Measurements from ENCODE around the gene MALAT1. TPM values are rescaled to one million over a fixed set of nuclear protein-coding genes. Genes with fewer than 3 reads are reported as not detected.

Gene MALAT1
- total RNA-seq, 4 donors from 2014 or later, result 16,732 to 21,734 (median 18,618) TPM

DNA sequence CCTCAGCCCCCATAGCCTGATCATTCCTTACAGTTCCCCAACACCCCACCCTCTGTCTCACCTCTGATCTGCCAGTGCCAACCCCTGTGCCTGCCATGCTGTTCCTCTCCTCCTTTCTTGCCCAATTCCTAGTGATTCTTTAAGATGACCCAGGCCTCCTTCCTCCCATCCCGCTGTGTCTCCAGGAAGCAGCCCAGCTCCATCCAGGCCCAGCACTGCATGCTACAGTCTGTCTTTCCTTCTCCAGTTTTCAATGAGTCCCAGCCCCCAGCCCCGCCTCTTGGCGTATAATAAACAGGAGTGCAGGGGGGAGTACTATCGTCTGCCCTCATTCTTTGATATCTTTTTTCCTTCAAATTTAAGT is 47.0 kb downstream of the MALAT1 start:
- TF ChIP-seq, protein P1, sequence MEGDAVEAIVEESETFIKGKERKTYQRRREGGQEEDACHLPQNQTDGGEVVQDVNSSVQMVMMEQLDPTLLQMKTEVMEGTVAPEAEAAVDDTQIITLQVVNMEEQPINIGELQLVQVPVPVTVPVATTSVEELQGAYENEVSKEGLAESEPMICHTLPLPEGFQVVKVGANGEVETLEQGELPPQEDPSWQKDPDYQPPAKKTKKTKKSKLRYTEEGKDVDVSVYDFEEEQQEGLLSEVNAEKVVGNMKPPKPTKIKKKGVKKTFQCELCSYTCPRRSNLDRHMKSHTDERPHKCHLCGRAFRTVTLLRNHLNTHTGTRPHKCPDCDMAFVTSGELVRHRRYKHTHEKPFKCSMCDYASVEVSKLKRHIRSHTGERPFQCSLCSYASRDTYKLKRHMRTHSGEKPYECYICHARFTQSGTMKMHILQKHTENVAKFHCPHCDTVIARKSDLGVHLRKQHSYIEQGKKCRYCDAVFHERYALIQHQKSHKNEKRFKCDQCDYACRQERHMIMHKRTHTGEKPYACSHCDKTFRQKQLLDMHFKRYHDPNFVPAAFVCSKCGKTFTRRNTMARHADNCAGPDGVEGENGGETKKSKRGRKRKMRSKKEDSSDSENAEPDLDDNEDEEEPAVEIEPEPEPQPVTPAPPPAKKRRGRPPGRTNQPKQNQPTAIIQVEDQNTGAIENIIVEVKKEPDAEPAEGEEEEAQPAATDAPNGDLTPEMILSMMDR (IDR thresholded peaks at IDR 0.05; ENCODE audit: low read depth), result no peak

DNA sequence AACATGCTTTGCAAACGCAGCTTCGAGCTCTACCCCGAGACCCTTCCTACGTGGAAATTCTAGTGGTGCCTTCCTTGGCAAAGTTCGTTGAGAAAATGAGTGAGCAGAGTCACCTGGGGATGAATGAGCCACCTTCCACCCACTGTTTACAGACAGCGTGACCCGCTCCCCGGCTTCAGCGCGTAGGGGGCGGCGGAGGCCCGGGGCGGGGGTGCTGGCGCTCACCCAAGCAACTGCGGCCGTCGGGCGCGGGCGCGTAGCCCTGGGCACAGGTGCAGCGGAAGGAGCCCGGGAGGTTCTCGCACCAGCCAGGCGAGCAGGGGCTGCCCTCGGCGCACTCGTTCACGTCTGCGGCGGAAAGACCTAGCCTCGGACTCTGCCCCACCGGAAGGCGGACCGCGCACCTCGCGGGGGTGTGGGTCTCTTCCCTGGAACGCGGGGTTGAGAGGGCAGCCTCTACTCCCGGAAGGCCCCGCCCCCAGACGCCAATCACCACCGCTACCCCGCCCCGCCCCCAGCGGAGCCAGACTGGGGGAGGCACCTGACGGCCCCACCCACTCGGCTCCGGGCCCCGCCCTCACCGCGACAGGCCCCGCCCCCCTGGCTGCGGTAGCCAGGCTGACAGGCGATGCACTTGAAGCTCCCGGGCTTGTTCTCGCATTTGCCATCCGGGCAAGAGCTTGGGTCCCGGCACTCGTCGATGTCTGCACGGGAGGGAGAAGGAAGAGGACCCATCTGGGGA is 47.5 kb downstream of the MALAT1 start:
- TF ChIP-seq, protein P1 (IDR thresholded peaks at IDR 0.05; ENCODE audit: low read depth), result no peak

DNA sequence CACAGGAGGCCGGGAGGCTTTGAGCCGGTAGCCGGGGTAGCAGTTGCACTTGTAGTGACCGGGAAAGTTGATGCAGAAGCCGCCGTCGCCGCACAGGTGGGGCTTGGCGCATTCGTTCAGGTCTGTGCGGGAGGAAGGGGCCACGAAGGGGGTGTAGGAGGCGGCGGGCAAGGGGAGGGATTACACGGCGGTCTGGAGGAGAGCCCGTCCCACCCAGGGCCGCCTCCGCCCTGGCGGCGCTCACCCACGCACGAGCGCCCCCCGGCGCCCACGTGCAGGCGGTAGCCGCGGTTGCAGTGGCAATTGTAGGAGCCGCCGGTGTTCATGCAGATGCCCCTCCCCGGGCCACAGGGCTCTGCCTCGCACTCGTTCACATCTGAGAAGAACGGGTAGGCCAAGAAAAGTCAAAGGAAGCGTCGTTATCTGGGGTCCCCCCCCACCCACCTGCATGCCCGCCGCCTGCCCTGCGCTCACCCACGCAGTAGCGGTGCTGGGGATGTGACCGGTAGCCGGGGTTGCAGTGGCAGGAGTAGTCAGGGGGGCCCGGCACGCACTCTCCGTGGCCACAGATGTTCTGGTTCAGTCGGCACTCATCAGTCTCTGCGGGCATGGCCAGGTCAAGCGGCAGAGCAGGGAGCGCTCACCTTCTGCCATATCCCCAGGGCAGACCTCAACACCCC is 48.7 kb downstream of the MALAT1 start:
- TF ChIP-seq, protein P1 (IDR thresholded peaks at IDR 0.05; ENCODE audit: low read depth), result no peak

DNA sequence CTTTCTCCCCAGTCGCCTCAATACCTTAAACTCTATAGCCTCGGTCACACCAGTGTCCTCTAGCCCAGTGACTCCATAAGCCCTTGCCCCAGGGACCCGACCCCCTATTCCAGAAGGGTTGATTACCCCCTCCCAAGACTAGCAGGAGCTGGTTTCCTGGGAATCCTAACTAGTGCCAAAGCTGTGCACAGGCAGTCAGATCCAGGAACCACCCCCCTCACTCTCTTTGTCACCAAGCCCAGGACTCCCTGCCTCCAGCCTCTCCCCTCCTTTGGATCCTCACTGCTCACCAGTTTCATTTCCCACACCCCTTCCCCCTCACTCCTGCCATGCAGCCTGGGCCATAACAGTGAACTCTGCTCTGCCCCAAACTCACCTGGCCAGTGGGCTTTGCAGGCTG is 49.5 kb downstream of the MALAT1 start:
- TF ChIP-seq, protein P1 (IDR thresholded peaks at IDR 0.05; ENCODE audit: low read depth), result no peak

DNA sequence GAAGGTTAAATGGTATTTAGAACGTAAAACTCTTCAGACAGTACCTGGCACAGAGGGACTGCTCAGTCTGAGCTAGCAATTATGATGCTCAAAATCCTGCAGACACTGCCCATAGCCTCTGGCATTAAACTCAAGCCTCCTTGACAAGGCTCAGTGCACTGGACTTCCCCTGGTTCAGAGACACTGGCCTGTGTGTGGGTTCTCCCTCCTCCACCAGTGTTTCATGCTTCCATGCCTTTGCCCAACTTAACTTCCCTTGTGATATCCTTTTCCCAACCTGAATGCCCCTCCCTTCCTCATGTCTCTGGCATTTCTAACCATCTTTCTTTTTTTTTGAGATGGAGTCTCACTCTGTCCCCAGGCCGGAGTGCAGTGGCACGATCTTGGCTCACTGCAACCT is 50.3 kb downstream of the MALAT1 start:
- TF ChIP-seq, protein P1 (IDR thresholded peaks at IDR 0.05; ENCODE audit: low read depth), result no peak

DNA sequence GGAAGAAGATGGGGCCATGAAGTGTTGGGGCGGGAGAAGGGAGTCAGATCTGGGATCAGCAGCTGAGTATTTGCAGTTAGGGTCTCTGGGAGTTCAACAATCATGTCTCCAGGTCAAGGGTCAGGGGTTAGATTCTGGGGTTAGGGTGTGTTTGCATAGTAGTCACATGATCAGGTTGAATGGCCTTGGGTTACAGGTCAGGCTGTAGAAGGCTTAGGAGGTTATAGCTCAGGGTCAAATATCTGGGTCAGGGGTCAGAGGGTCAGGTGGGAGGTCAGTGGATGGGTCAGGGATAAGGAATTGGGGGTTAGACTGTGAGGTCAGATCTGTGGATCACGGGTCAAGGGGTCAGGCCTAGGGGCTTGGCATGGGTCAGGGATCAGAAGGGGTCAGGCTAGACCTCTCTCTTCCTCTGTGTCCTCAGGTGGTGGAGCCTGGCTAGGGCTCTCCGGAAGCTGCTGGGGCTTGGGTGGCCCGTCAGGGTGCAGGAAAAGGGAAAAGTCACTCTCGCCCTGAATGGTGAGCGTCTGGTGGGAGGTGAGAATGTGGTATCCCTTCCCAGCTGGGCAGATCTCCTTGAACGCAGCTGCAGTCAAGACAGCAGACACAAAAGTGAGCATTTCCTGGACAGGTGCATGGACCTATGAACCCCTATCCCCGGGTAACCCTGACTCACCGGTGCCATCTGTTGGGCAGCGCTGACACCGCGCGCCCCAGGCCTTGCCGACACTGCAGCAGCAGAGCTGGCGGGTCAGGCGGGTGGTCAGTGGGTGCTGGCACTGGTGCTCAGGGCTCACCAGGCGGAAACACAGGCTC is 52.9 kb downstream of the MALAT1 start:
- TF ChIP-seq, protein P1 (IDR thresholded peaks at IDR 0.05; ENCODE audit: low read depth), result no peak

Data from subcutaneous adipose tissue (tissue), 4 donors.